HG02678 (cell line): ENCODE results near the gene PHOSPHO1.

Source experiments
- ATAC-seq: cut with Tn5 transposase; IDR thresholded peaks from one replicate; pipeline ENCODE4 v1.9.1; 2021; ENCODE audit warnings: mild to moderate bottlenecking, moderate library complexity; ENCODE audit not compliant: unreplicated experiment

The PHOSPHO1 gene

DNA sequence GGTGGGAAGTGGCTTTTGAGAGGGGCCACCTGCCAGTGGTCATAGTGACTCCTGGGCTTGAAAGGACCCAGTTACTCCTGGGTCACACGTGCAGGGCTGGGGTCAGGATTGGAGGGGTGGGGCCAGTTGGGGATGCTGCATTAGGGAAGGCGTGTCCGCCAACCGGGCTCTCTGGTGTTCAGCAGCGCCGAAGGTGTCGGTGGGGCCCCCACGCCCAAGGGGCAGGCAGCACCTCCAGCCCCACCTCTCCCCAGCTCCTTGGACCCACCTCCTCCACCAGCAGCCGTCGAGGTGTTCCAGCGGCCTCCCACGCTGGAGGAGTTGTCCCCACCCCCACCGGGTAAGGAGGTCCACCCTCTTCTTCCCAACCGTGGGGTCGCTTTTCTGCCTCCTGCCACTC, 10.6 kb downstream of the PHOSPHO1 start:
- ATAC-seq = no peak

DNA sequence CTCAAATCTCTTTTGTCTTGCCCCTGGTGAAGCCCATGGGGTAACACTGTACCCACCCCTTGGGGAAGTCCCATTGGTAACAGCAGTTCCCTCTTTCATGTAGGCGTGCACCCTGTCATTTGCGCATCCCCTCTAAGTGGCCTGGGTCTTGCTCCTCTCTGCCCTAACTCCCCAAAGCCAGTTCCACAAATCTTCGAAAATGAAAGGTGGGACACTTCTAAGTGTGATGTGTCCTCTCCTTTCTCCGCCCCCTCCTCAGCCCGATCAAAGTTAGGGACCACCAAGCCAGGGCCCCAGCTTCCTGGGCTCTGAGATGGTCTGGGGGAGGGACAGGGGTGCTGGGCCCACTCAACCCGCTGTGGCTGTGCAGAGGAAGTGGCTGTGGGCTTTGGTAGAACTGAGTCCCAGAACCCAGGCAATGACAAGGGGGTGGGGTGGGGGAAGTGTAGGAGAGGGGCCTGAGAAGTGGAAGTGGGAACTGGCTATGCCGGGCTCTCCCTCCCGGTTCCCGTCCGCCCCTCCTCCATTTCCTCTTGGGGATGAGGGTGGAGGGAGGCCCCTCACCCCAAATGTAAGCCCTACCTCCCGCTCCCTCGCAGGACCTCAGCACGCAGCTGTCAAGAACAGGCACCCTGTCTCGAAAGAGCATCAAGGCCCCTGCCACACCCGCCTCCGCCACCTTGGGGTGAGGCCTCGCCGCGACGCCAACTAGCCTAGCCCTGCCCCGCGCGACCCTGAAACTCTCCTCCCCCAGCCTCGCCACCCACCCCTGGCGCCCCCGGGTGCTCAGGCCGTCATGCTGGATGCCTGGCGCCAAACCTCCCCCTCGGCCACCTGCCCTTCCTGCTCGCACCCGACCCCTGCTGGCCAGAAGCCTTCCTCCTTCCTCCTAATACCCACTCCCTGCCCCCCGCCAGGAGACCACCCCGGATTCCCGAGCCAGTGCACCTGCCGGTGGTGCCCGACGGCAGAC, 11.4 kb downstream of the PHOSPHO1 start:
- ATAC-seq = no peak

GRCh38 chr17:49217651-49218413, 12.8 kb downstream of the PHOSPHO1 start:
- ATAC-seq = peak; percentile 47

DNA sequence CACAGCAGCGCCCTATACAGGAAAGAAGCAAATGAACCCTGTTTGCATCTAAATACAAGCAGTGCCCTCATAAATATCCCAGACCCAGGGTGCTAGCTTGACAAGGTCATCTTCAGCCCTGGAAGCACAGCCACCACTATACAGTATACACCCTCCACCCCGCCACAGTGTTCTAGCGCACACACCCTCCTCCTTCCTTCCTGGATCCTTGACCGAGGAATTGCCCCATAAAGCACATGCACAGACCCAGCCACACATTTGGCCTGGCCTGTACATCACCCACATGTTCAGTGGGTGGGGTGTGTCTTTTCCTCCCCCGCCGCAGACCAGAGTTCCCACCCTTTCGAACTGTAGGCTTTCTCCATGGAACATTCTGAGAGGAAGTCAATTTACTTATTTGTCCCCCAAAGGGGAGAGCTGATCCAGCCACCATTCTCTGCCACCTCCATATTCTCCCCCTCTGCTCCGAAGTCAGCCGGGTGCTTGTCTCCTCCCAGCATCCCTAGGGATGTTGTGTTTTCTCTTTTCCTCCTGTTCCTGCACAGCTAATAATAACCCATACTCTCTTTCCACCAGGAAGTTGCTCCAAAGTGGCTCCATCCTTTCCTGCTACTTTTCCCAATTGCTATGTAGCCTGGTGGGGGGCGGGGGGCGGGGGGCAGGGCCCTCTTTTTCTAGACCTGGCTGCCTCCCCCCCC, 13.5 kb downstream of the PHOSPHO1 start:
- no peak for ATAC-seq

DNA sequence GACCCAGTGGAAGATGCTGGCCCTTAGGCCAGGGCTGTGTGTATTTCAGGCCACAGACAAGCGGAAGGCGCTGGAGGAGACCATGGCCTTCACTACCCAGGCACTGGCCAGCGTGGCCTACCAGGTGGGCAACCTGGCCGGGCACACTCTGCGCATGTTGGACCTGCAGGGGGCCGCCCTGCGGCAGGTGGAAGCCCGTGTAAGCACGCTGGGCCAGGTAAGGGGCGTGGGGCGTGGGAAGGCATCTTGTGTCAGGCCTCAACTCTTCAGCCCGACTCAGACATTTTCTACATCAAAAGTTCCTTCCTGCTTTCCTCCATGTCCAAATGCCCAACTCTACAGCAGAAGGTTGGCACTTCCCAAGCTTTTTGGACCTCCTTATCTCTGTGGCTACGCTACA, 14.1 kb downstream of the PHOSPHO1 start:
- no peak for ATAC-seq

- no peak for ATAC-seq
These were observed 15.8 kb downstream of the PHOSPHO1 start for GRCh38 chr17:49214676-49215360.

DNA sequence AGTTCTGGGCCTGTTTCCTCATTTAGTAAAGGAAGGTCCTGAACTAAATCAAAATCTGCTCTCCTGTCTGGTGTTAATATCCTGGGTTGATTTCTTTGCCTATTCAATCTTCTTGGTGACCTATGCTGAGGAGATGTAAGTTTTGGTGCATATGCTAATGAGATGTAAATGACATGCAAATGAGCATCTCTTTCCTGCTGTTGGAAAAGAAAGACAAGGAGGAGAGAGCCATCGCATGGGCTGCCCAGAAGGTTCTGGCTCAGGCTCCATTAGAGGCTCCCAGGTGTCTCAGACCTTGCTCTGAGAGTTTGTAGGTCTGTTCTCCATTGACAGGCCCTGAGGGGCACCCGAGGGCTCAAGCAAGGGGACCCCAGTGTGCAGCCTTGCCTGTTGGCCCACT, 16.7 kb downstream of the PHOSPHO1 start:
- ATAC-seq = no peak

- ATAC-seq = no peak
These were observed 17.2 kb downstream of the PHOSPHO1 start for GRCh38 chr17:49213399-49213798.

DNA sequence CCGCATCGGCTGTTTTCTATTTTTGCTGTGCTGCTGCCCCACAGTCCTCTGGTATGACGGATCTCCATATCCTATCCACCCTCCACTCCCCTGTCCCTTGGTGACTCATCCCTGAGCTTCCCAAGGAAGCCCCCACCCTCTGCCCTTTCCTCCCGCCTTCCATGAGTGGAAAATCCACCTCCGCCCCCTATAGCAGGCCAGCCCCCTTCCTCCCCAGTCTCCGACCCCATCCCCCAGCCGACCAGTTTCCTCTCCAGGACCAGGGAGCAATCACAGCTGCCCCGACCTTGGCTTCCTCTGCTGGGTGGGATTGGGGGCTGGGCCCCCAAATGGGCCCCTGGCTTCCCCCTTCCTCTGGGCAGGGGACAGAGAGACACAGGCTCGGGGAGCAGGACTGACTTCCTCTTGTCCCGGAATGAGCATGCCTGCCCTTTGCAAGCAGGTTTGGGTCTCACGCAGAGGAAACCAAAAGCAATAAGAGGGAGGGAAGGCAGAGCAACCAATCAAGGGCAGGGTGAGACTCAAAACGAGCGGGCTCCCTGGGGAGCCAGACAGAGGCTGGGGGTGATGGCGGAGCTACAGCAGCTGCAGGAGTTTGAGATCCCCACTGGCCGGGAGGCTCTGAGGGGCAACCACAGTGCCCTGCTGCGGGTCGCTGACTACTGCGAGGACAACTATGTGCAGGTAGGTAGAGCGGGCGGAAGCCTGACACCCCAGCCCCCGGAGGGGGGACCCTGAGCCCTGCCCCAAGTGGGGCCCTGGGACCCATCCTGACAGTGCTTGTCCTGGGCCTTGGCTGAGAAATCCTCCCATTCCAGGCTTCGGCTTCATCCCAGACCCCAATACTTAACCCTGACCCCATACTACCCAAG, 20.2 kb downstream of the PHOSPHO1 start, which contains the start of the genes ABI3 and GNGT2:
Gene ABI3 (plus strand): TSS at position 550 of the 872 bp plus-strand sequence. CDS start 18 bp downstream, at position 568.
Gene GNGT2 (minus strand): TSS at position 417 of the 872 bp plus-strand sequence. CDS start 3,152 bp downstream, outside the sequence.
- ATAC-seq = peak; percentile 83

DNA sequence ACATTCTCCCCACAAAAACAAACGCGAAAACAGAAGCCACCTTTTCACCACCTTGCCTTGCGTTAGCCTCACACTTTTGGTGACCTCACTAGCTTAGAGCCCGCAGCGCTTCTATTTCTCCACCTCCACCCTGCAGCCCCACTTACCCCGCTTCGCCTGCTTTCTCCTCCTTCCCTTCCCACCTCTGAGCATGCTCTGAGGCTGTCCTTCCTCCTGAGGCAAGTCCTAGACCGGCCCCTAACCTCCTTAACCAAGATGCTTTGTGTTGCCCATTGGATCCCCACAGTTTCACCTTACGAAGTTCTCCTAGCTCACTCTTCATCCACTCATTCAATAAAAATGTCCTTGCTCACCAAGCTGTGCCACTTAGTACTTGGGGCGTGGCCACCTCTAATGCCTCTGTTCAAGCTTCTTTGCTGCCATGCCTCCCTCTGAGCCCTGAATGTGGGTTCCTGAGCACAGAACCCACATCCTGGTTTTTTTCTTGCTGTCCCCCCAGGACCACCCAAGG, 21.5 kb downstream of the PHOSPHO1 start:
- ATAC-seq = no peak

DNA sequence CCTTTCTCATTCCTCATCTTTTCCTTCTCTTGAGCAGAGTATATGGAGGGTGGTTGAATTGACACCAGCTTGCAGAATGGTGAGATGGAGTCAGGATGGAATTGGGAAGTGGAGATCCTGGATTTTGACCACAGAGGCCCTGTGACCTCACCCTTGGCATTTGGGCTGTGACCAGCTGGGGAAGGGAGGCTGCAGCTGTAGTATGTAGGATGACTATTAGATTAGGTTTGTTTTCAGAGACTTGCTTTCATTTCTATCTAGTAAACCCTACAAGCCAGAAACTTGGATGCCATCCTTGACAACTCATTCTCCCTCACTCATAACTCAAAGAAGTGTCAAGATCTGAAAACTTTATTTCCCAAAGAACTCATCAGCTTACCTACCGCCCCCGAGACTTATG, 26.1 kb downstream of the PHOSPHO1 start:
- no peak for ATAC-seq

- no peak for ATAC-seq
These were observed 26.8 kb downstream of the PHOSPHO1 start for GRCh38 chr17:49203796-49204195.

- ATAC-seq = no peak
These were observed 29.1 kb downstream of the PHOSPHO1 start for GRCh38 chr17:49201481-49201927.

DNA sequence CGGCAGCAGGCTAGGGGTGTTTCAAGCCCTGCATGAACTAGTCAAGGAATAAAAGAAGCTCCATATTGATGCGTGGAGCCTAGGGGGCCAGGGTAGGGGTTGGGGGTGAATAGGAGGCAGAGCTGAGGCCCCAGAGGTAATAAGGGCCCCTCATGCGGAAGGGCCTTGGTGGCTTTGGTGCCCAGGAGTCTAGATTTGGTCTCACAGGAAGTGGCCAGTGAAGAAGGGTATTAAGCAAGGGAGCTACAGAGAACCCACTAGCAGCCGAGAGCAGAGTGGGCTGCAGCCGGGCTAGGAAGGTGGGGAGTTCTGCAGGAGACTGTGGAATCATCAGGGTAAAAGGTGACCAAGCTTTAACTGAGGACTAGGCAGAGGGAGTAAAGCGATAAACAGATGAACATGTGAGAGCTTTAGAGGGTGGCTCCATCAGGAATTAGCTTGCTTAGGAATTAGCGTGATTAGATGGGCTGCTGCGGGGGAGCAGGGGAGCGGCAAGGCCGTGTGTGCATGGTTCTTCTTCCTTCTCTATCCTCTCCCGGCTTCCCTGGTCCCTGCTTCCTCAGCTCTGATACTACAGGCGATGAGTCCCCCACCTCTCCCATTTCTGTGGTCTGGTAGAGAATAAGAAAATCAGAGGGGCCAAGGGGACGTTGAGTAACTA, 30.0 kb downstream of the PHOSPHO1 start:
- no peak for ATAC-seq

GRCh38 chr17:49198211-49198610, 32.4 kb downstream of the PHOSPHO1 start:
- ATAC-seq = no peak

GRCh38 chr17:49197346-49197998, 33.1 kb downstream of the PHOSPHO1 start:
- ATAC-seq = no peak

- no peak for ATAC-seq
These were observed 34.1 kb downstream of the PHOSPHO1 start for GRCh38 chr17:49196520-49196919.

GRCh38 chr17:49195751-49196150, 34.8 kb downstream of the PHOSPHO1 start:
- ATAC-seq = no peak
